Measurements from ENCODE around the gene HDAC4.

The HDAC4 gene

DNA sequence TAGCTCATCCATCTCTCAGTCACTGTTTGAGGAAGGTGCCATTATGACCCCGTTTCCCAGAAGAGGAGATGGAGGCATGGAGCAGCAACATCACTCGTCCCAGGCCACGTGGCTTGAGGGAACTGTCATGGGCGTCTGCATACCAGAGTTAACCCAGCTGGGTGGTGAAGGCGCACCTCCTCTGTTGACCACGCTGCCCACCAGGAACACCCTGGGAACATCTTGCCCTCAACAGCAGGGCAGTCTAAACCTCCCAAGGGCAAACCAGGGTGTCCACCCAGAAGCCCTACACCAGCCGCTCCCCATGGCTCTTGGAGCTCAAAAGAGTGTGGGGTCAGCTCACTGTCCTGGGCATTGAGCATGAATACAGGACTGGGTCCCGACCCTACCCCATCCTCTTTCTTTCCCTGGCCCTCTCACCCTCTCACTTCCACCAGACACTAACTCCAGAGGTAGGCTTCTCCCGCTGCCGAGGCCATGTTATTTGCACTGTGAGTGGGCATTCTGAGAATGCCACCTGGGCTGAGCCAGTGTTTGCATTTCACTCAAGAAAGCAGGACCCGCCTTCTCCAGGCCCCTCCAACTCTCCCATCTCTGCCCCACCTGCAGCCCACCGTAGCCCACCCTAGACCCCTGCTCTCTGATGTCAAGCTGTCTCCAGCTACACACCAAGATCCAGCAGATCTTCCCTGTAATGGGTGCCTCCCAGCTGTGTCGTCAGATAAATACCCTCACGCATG is 259.6 kb downstream of the HDAC4 start:
- Histone ChIP-seq H3K27ac (no peak overlapping the region), H3K27me3 (replicated peaks) (no peaks in the 10 kb centered on the region), H3K36me3 (replicated peaks) (peaks cover under 1% of the 10 kb centered on the region), H3K4me3 (ENCODE audit: low read depth, low read length) (no peak overlapping the region)
- in situ Hi-C loops (cut with HindIII; ENCODE audit: low pct_ligation_motif_present, low sequenced_read_pairs), result no loop called here
- TF ChIP-seq, protein P1, sequence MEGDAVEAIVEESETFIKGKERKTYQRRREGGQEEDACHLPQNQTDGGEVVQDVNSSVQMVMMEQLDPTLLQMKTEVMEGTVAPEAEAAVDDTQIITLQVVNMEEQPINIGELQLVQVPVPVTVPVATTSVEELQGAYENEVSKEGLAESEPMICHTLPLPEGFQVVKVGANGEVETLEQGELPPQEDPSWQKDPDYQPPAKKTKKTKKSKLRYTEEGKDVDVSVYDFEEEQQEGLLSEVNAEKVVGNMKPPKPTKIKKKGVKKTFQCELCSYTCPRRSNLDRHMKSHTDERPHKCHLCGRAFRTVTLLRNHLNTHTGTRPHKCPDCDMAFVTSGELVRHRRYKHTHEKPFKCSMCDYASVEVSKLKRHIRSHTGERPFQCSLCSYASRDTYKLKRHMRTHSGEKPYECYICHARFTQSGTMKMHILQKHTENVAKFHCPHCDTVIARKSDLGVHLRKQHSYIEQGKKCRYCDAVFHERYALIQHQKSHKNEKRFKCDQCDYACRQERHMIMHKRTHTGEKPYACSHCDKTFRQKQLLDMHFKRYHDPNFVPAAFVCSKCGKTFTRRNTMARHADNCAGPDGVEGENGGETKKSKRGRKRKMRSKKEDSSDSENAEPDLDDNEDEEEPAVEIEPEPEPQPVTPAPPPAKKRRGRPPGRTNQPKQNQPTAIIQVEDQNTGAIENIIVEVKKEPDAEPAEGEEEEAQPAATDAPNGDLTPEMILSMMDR (IDR thresholded peaks at IDR 0.05; ENCODE audit: low read depth, low read length, missing control alignments), result no peak
- no peak for DNase-seq

DNA sequence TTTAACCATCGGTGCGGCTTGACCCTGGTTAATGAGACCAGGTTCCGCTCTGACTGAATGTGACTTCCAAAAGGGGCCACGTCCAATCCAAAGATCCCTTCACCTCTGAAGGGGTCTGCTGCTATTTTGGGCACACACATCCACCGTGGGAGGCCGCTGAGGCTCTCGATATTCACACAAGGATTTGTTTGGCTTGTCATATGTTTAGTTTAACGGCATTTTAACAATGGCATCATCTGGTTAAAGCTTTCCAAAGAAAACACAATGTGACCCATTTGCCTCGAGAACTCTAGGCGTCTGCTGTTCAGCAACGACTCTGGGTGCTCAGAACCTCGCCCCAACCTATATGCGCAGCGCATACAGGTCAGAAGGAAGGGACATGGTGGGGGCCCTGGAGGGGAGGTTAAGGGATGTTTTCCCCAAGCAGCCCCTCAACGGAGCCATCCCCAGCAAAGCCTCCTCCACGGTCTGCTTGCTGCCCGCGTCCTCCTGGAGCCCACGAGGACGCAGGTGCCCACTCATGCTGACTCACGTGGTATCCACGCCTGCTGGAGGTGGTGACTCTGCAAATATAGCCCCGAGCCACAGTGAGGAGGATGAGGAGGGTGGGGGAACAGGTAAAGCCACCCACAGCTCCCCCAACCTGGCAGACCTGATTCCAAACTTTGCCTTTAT is 260.3 kb downstream of the HDAC4 start:
- DNase-seq, result no peak
- Histone ChIP-seq H3K4me3 (ENCODE audit: low read depth, low read length) (no peak overlapping the region), H3K36me3 (replicated peaks) (peaks cover 3% of the 10 kb centered on the region), H3K27me3 (replicated peaks) (no peaks in the 10 kb centered on the region), H3K27ac (no peak overlapping the region)
- TF ChIP-seq, protein P1 (IDR thresholded peaks at IDR 0.05; ENCODE audit: low read depth, low read length, missing control alignments), result no peak
- in situ Hi-C loops (cut with HindIII; ENCODE audit: low pct_ligation_motif_present, low sequenced_read_pairs), result no loop called here

DNA sequence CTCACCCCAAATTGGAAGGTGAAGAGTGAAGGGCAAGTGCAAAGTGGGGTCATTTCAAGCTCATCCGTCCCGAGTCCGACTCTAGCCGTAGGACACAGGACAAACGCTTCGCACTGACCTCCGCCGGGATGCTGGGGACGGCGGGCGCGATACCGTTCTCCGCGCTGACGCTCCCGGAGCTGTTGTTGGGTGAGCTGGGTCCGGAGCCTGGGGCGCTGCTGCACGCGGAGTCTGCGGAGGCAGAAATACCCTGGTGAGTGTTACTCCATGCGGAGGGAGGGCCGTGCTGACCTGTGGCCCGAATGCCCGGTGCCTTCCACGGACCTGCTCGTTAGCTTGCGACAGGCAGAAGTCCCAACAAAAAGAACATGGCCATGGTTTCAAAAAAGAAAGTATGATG is 261.3 kb downstream of the HDAC4 start:
- peaks cover 3% of the 10 kb centered on the region for H3K36me3 ChIP-seq (replicated peaks)
- H3K27me3 ChIP-seq (replicated peaks), result no peaks in the 10 kb centered on the region
- H3K27ac ChIP-seq, result no peak overlapping the region
- H3K4me3 ChIP-seq (ENCODE audit: low read depth, low read length), result no peak overlapping the region
- TF ChIP-seq, protein P1 (IDR thresholded peaks at IDR 0.05; ENCODE audit: low read depth, low read length, missing control alignments), result no peak
- in situ Hi-C loops (cut with HindIII; ENCODE audit: low pct_ligation_motif_present, low sequenced_read_pairs), result no loop called here
- DNase-seq, result no peak

DNA sequence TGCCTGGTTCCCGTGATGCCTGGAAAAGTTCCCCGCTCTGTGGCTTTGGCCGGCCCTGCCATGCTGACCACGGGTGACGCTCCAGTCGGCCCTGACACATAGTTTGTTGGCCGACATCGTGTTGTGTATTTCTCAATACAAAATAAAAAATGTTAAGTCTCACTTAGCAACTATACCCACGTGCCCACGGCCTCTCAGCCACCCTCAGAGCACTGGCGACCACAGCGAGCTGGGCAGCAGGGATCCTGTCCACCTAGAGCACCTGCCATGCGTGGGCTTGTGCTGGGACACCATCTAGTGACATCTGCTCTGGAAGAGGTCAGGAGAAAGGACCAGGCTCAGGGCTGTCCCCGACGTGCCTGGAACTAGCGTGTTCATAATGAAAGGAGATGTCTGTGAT is 261.7 kb downstream of the HDAC4 start:
- in situ Hi-C loops (cut with HindIII; ENCODE audit: low pct_ligation_motif_present, low sequenced_read_pairs), result no loop called here
- H3K27ac ChIP-seq, result no peak overlapping the region
- H3K36me3 ChIP-seq (replicated peaks), result peaks cover 3% of the 10 kb centered on the region
- TF ChIP-seq, protein P1 (IDR thresholded peaks at IDR 0.05; ENCODE audit: low read depth, low read length, missing control alignments), result no peak
- no peak overlapping the region for H3K4me3 ChIP-seq (ENCODE audit: low read depth, low read length)
- no peak for DNase-seq
- no peaks in the 10 kb centered on the region for H3K27me3 ChIP-seq (replicated peaks)

DNA sequence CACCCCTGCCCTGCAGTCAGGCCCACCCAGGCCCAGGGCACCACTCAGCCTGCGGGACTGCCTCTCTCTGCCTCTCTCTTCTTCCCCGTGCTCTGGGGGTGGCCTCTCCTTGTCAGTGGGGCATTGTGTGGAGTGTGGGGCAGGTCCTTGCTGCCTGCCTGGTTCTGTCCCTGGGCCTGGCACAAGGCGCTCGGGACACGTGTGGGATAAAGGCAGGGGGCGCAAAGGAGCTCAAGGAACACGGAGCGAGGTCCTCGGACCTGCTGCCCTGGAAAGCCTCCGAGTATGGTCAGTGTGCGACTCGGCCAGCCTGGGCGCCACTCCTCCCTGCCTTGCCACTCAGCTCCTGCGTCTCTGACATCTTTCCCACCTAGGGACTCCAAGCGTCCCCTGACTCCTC is 262.2 kb downstream of the HDAC4 start:
- no peak for DNase-seq
- no peak overlapping the region for H3K4me3 ChIP-seq (ENCODE audit: low read depth, low read length)
- no peaks in the 10 kb centered on the region for H3K27me3 ChIP-seq (replicated peaks)
- peaks cover 3% of the 10 kb centered on the region for H3K36me3 ChIP-seq (replicated peaks)
- no peak overlapping the region for H3K27ac ChIP-seq
- TF ChIP-seq, protein P1 (IDR thresholded peaks at IDR 0.05; ENCODE audit: low read depth, low read length, missing control alignments), result peak; percentile 18
- in situ Hi-C loops (cut with HindIII; ENCODE audit: low pct_ligation_motif_present, low sequenced_read_pairs), result no loop called here
